ENCODE measurements around the gene SLC16A3. TPM values are rescaled to one million over a fixed set of nuclear protein-coding genes. Genes with fewer than 3 reads are reported as not detected.

SLC16A3 gene
- polyA plus RNA-seq, 3 donors: 26.3 to 103 (median 35.3) TPM

- H3K27ac Mint-ChIP-seq: peak overlapping the region; percentile 46 to 93 (median 70)
- Histone ChIP-seq H3K27me3 (ENCODE audit: control insufficient read depth in 2 of 2, insufficient read depth in 2 of 2, low read length in 2 of 2) (no peaks in the 10 kb centered on the region), H3K4me1 (ENCODE audit: control insufficient read depth in 1 of 2, insufficient read depth in 2 of 2, low read length in 2 of 2) (peaks cover 51 to 67% of the 10 kb centered on the region in 2 donors), H3K36me3 (replicated peaks in 1 of 2; ENCODE audit: control insufficient read depth in 1 of 2, insufficient read depth in 2 of 2, low read length in 2 of 2) (peaks cover 48 to 71% of the 10 kb centered on the region in 2 donors), H2AFZ (ENCODE audit: insufficient read depth, low read depth, low read length, poor library complexity, severe bottlenecking) (no peak overlapping the region), H4K20me1 (ENCODE audit: insufficient read depth, low read length) (peaks cover 84% of the 10 kb centered on the region), H3K9me3 (replicated peaks in 1 of 2; ENCODE audit: control insufficient read depth in 1 of 2, insufficient read depth in 1 of 2, low read length in 2 of 2) (no peaks in the 10 kb centered on the region), H3K79me2 (ENCODE audit: insufficient read depth, low read length) (peaks cover 95% of the 10 kb centered on the region), H3K4me2 (replicated peaks; ENCODE audit: extremely low read depth, low read length, poor library complexity, severe bottlenecking) (no peak overlapping the region), H3K4me3 (replicated peaks in 1 of 3; ENCODE audit: low read depth in 2 of 3, low read length in 3 of 3) (no peak overlapping the region), H3K27ac (ENCODE audit: low read depth in 1 of 2, low read length in 2 of 2) (peak overlapping the region; percentile 5 to 41), H3K9ac (ENCODE audit: insufficient read depth, low read length, poor library complexity, severe bottlenecking) (no peak overlapping the region)
- intact Hi-C loops (cut with micrococcal nuclease): no loop called here
- H3K4me1 Mint-ChIP-seq: peaks cover 67% of the 10 kb centered on the region
- no peak for DNase-seq
- H3K36me3 Mint-ChIP-seq: peaks cover 70 to 79% of the 10 kb centered on the region in 2 donors
- no peaks in the 10 kb centered on the region for H3K9me3 Mint-ChIP-seq
- TF ChIP-seq CTCF (IDR thresholded peaks at IDR 0.05): no peak
- no peak overlapping the region for H3K4me3 Mint-ChIP-seq
- peaks cover 0 to 3% (median 0%) of the 10 kb centered on the region in 3 donors for H3K27me3 Mint-ChIP-seq (ENCODE audit: low read depth in 3 of 3)
- 77% methylated on average over 8 of the region's 10 CpGs for WGBS (ENCODE audit: insufficient coverage)
Observed at GRCh38 chr17:82269138-82269881, 40.5 kb downstream of the SLC16A3 start.

- H3K4me2 ChIP-seq (replicated peaks; ENCODE audit: extremely low read depth, low read length, poor library complexity, severe bottlenecking): no peak overlapping the region
- H3K4me1 Mint-ChIP-seq: peaks cover 71% of the 10 kb centered on the region
Observed at GRCh38 chr17:82269882-82270500, 41.1 kb downstream of the SLC16A3 start.

More at GRCh38 chr17:82269882-82270500, 41.1 kb downstream of the SLC16A3 start:
- TF ChIP-seq CTCF (IDR thresholded peaks at IDR 0.05): no peak
- intact Hi-C loops (cut with micrococcal nuclease): no loop called here
- H3K4me3 Mint-ChIP-seq: no peak overlapping the region
- Histone ChIP-seq H4K20me1 (ENCODE audit: insufficient read depth, low read length) (peaks cover 77% of the 10 kb centered on the region), H3K27me3 (ENCODE audit: control insufficient read depth in 2 of 2, insufficient read depth in 2 of 2, low read length in 2 of 2) (no peaks in the 10 kb centered on the region), H3K27ac (ENCODE audit: low read depth in 1 of 2, low read length in 2 of 2) (peak overlapping the region; percentile 4 to 41), H3K4me1 (ENCODE audit: control insufficient read depth in 1 of 2, insufficient read depth in 2 of 2, low read length in 2 of 2) (peaks cover 52 to 74% of the 10 kb centered on the region in 2 donors), H3K9me3 (replicated peaks in 1 of 2; ENCODE audit: control insufficient read depth in 1 of 2, insufficient read depth in 1 of 2, low read length in 2 of 2) (no peaks in the 10 kb centered on the region), H2AFZ (ENCODE audit: insufficient read depth, low read depth, low read length, poor library complexity, severe bottlenecking) (no peak overlapping the region), H3K9ac (ENCODE audit: insufficient read depth, low read length, poor library complexity, severe bottlenecking) (no peak overlapping the region), H3K36me3 (replicated peaks in 1 of 2; ENCODE audit: control insufficient read depth in 1 of 2, insufficient read depth in 2 of 2, low read length in 2 of 2) (peaks cover 42 to 64% of the 10 kb centered on the region in 2 donors), H3K79me2 (ENCODE audit: insufficient read depth, low read length) (peaks cover 91% of the 10 kb centered on the region), H3K4me3 (replicated peaks in 1 of 3; ENCODE audit: low read depth in 2 of 3, low read length in 3 of 3) (no peak overlapping the region)
- no peaks in the 10 kb centered on the region for H3K9me3 Mint-ChIP-seq
- no peak for DNase-seq
- peaks cover 65 to 74% of the 10 kb centered on the region in 2 donors for H3K36me3 Mint-ChIP-seq
- H3K27me3 Mint-ChIP-seq (ENCODE audit: low read depth in 3 of 3): peaks cover 0 to 3% (median 0%) of the 10 kb centered on the region in 3 donors
- H3K27ac Mint-ChIP-seq: peak overlapping the region; percentile 46 to 93 (median 75)
- 95% methylated on average over 11 of the region's 13 CpGs for WGBS (ENCODE audit: insufficient coverage)
